ENCODE results near the gene TPRA1. TPM values are rescaled to one million over a fixed set of nuclear protein-coding genes. Genes with fewer than 3 reads are reported as not detected.

Gene TPRA1
- 14.7 TPM for polyA plus RNA-seq (2012; ENCODE audit: missing spikeins)

DNA sequence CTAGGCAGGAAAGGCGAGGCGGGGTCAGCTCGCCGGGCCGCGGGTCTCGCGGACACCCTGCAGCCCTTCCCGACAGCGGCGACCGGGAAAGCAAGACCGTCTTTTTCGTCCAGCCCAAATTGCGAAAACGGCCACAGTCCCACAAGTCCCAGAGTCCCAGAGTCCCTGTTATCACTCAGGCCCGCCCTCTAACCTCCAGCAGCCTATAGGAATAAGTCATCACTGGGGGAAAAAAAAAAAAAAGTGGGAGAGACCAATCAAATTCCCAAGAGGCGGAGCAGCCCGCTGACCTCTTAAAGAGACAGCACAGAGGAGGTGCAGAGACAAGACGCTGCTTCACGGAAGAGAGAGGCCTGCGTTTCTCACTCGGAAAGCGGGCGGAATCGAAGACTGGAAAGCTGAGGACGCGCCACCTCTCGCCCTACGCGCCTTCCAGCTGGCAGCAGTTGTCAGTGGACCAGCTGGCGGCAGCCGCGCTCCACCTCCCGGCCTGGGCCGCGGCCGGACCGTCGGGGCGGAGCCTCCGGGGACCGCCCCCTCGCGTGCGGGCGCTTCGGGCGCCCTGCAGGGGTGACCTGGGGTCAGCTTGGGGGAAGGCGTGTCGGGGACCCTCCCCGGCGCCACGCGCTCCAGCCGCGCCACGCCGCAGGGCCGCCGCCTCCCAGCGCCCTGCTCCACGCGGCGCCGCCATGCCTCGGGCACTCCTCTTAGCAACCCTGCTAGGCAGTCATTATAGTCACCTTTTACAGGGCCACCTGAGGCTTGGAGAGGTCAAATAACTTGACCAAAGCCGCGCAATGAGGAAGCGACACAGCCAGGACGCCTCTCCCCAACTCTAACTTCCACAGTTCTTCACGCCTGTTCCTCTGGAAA lies at the start of gene TPRA1:
TPRA1 (minus strand) TSS at position 141 of the 873 bp plus-strand sequence. CDS start 10,587 bp downstream, outside the sequence.
- DNase-seq (ENCODE audit: insufficient read length) (peak; percentile 90), FAIRE-seq (peak; percentile 96)
- TF ChIP-seq TAF1 (IDR thresholded peaks at IDR 0.05; ENCODE audit: borderline replicate concordance, low read depth, low read length) (peak; percentile 41; the same call in 1 of the 2 replicates), POLR2AphosphoS5 (IDR thresholded peaks at IDR 0.05; ENCODE audit: low read depth, low read length) (peak; percentile 44; the same call in 1 of the 2 replicates), POLR2A (IDR thresholded peaks at IDR 0.05; ENCODE audit: low read depth, low read length) (no peak)

DNA sequence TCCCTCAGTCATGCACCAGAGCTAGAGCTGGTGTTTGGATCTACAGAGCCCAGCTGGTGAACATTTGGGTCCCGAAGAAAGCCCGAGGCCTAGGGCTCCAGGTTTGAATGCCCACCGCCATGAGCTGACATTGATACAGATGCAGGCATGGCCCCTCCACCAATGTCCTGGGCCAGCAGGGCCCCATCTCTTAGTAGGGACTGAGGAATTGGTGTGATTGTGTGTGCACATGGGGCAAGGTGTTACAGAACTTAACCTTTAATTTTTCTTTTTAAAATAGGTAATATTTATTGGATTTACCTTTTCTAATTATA lies 49.5 kb upstream of the TPRA1 start:
- FAIRE-seq (no peak), DNase-seq (ENCODE audit: insufficient read length) (no peak)
- no peak for TF ChIP-seq TAF1 (IDR thresholded peaks at IDR 0.05; ENCODE audit: borderline replicate concordance, low read depth, low read length)
- no peak for TF ChIP-seq POLR2A (IDR thresholded peaks at IDR 0.05; ENCODE audit: low read depth, low read length)
- TF ChIP-seq POLR2AphosphoS5 (IDR thresholded peaks at IDR 0.05; ENCODE audit: low read depth, low read length): no peak

DNA sequence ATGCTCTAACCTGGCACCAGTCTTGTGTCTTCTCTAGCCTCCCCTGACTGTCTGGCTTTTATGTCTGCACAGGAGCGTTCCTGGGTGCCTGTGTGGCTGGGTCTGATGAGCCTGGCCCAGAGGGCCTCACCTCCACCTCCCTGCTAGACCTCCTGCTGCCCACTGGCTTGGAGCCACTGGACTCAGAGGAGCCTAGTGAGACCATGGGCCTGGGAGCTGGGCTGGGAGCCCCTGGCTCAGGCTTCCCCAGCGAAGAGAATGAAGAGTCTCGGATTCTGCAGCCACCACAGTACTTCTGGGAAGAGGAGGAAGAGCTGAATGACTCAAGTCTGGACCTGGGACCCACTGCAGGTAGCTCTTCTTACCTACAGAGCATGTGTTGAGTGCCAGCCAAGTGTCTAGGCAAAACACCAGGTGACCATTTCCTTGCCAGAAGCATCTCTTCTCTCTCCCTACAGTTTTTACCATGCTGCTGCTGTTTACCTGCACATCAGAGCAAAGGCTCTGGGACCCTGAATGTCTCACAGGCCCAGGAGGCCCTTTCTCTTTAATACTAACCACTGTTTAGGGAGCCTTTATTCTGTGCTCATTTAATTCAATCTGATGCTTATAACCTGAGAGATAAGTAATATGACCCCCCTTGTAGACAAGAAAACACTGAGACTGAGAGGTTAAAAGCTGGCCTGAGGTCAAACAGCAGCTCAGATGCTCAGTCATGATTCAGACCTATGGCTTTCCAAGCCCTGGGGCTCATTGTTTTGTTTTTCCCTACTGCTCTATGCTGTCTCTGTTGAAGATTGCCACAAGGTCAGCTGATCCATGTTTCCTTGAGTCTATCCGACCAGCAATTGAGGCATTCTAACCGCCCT lies 48.9 kb upstream of the TPRA1 start:
- TF ChIP-seq POLR2AphosphoS5 (IDR thresholded peaks at IDR 0.05; ENCODE audit: low read depth, low read length): no peak
- no peak for TF ChIP-seq POLR2A (IDR thresholded peaks at IDR 0.05; ENCODE audit: low read depth, low read length)
- TF ChIP-seq TAF1 (IDR thresholded peaks at IDR 0.05; ENCODE audit: borderline replicate concordance, low read depth, low read length): no peak
- DNase-seq (ENCODE audit: insufficient read length) (no peak), FAIRE-seq (no peak)

DNA sequence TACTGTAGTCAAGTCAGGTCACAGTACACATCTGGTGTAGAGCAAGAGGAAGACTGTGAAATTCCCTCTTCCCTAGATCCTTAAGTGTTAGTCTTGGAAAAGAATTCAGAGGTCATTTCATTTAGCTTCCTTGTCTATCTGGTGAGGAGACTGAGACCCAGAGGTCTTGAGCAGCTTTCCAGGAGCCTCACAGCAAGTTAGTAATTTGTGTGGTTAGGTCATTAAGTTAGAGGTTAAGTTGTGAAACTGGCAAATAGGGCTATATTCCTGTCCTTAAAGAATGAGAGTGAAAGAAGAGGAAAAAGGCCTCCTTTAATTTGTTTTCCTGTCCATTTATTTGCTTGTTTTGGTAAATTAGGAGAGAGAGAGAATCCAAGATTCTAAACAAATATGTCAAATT lies 47.4 kb upstream of the TPRA1 start:
- DNase-seq (ENCODE audit: insufficient read length) (no peak), FAIRE-seq (no peak)
- TF ChIP-seq TAF1 (IDR thresholded peaks at IDR 0.05; ENCODE audit: borderline replicate concordance, low read depth, low read length) (no peak), POLR2AphosphoS5 (IDR thresholded peaks at IDR 0.05; ENCODE audit: low read depth, low read length) (no peak), POLR2A (IDR thresholded peaks at IDR 0.05; ENCODE audit: low read depth, low read length) (no peak)

DNA sequence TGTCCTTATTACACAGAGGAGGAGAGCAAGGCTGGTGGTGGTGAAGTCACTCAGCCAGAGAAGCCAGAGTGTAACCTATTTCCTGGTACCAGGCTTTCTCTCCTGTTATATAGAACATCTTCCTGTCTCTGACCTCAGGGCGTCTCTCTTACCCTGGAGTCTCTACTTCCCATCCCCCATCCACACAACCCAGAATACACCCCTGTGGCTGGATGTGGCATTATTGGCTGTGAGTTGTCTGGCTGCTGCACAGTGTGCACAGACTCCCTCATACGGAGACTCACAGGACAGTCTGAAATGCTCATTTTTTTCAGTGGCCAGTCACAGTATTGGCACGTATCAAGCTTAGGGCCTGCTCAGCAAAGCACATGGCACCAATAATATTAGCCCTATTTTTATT lies 47.0 kb upstream of the TPRA1 start:
- DNase-seq (ENCODE audit: insufficient read length) (no peak), FAIRE-seq (no peak)
- TF ChIP-seq POLR2AphosphoS5 (IDR thresholded peaks at IDR 0.05; ENCODE audit: low read depth, low read length): no peak

DNA sequence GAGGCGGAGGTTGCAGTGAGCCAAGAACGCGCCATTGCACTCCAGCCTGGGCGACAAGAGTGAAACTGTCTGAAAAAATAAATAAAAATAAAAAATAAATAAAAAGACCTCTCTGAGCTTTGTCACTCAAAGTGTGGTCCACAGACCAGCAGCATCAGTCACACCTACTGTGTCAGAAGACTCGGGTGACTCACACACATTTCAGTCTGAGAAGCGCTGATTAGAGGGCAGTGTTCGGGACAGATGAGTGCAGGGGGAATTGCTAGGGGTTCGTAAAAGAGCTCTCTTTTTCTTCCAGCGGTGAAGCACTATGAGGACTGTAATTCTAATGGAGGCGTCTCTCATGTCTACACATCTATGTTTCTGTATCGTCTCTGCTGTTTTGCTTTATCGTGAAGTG lies 44.1 kb upstream of the TPRA1 start:
- FAIRE-seq (no peak), DNase-seq (ENCODE audit: insufficient read length) (no peak)
- no peak for TF ChIP-seq TAF1 (IDR thresholded peaks at IDR 0.05; ENCODE audit: borderline replicate concordance, low read depth, low read length)
- no peak for TF ChIP-seq POLR2A (IDR thresholded peaks at IDR 0.05; ENCODE audit: low read depth, low read length)
- TF ChIP-seq POLR2AphosphoS5 (IDR thresholded peaks at IDR 0.05; ENCODE audit: low read depth, low read length): no peak

DNA sequence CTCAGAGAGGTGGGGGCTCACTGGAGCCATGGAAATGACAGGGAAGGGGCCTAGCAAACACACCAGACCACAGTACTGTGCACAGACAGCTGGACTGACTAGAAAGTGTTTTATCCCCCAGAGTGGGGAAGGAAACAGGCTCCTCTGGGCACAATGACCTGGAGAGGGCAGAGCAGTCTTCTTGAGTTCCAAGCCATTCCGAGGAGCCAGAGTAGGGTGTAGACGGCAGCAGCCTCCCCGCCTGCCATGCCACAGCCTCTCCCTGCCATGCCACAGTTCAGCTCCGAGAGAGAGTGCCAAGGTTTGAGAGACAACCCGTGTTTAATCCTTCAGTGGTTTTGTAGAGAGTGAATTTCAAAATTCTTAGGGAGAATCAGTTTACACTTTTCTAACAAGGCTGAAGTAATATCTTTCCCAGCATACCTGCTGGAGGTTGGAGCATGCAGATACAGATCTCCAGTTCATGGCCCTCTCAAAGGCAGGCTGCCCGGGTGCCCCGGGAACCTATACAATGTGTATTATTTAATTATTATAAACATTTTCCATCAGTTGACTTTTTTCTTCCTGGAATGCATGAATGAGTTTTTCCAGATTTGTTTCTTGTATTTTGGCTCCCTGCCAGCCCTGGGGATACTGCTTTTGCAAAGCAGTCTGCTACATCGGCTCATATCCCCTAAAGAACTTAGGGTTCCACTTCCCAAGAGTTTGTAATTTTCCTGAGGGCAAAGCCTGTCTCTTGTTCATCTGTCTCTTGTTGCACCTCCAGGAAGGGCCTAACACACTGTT lies 41.7 kb upstream of the TPRA1 start:
- no peak for TF ChIP-seq POLR2AphosphoS5 (IDR thresholded peaks at IDR 0.05; ENCODE audit: low read depth, low read length)
- no peak for TF ChIP-seq TAF1 (IDR thresholded peaks at IDR 0.05; ENCODE audit: borderline replicate concordance, low read depth, low read length)
- FAIRE-seq (no peak), DNase-seq (ENCODE audit: insufficient read length) (no peak)

DNA sequence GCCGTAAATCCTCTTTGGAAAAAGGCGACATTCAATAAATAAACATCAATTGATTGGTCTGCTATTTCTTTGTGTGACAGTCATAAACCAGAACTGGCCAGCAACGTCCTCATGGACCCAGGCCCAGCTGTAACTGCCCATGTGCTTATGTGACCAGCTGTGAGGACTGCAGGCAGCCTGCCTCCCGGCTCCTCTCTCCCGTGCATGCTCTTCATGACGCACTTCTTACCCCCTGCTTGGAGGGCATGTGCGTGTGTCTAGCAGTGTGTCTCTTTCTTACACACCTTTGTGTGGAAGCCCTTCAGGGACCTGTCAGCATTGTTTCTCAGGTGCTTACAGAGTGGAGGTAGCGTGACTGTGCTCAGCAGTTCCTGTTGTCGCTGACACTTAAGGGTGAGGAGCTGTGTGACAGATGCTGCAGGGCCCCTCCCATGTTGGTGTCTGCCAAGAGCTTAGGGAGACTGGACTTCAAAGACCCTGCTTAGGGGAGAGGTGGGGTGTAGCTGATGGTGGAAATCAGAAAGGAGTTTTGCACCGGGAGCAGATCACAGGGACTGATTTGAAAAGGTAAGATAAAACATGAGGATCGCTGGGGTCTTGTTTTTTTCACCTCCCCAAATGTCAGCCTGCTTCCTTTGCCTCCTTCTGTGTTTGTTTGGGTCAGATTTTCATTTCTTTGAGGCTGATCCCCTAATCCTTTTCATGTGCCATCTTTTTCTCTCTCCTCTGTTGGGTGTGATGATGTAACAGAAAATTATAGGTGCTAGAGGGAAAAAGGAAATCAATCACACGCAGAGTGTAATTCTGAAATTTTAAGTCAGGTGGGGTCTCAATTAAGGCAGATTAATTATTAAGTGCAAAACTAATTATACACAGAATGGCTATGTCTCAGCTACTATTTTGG lies 40.5 kb upstream of the TPRA1 start:
- no peak for DNase-seq (ENCODE audit: insufficient read length)
- TF ChIP-seq TAF1 (IDR thresholded peaks at IDR 0.05; ENCODE audit: borderline replicate concordance, low read depth, low read length) (no peak), POLR2A (IDR thresholded peaks at IDR 0.05; ENCODE audit: low read depth, low read length) (no peak), POLR2AphosphoS5 (IDR thresholded peaks at IDR 0.05; ENCODE audit: low read depth, low read length) (no peak)
- no peak for FAIRE-seq

DNA sequence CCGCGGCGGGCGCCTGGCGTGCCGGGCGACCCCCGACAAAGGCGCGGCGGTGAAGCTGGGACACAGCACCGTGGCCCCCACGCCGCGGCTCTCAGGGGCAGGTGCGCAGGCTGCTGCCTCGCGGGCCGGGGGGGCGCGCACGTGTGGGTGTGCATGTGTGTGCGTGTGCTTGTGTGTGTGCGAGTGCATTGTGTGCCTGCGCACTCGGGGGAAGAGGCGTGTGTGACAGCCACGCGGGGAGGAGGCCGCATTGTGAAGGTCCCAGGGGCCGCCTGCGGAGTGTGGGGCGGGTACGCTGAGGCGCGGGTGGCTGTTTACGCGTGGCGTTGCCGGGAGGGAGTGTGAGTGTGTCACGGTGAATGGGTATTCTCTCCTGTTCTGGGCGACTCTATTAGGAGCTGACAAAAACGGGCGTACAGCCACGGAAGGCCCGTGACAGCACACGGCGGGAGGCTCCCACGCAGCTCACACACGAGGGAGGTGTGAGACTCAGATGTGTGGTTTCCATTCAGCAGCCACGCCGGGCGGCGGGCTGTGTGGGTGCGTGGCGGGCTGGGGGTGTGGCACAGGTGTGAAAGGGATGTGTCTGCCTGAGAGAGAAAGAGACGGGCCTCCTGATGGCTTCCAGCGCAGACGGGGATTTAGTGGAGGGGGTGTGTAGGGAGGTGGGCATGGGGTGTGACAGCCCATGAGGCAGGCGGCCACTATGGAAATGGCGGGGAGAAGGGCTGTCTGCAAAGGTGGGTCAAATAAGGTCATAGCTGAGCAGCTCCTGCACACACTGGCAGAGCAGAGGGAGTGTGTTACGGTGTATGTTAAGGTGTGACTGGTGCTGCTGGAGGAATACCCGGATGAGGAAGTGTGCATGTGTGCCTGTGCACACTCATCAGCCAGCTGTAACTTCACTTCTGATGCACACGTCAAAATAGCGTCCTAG lies 39.2 kb upstream of the TPRA1 start:
- peak; percentile 86 for FAIRE-seq
- TF ChIP-seq POLR2A (IDR thresholded peaks at IDR 0.05; ENCODE audit: low read depth, low read length) (no peak), TAF1 (IDR thresholded peaks at IDR 0.05; ENCODE audit: borderline replicate concordance, low read depth, low read length) (no peak), POLR2AphosphoS5 (IDR thresholded peaks at IDR 0.05; ENCODE audit: low read depth, low read length) (no peak)
- no peak for DNase-seq (ENCODE audit: insufficient read length)

All from GM12892 (cell line).